SJCRH30 (cell line): Measurements from ENCODE around the gene FGF19. TPM values are rescaled to one million over a fixed set of nuclear protein-coding genes. Genes with fewer than 3 reads are reported as not detected.

Source experiments
- DNase-seq, 2 experiments: peaks; one replicate each; pipeline ENCODE4 v3.0.0-alpha.2; 2015 to 2020
- H3K27ac ChIP-seq: fragments of 250-450 bp; sonication (Bioruptor Pico); 2 replicates; pipeline ENCODE4 v1.5.1; 2020; ENCODE audit warnings: mild to moderate bottlenecking, moderate library complexity
- H3K27me3 ChIP-seq: fragments of 250-450 bp; sonication (Bioruptor Pico); 2 replicates; pipeline ENCODE4 v1.5.1; 2020; ENCODE audit warnings: mild to moderate bottlenecking, moderate library complexity
- H3K36me3 ChIP-seq: fragments of 250-450 bp; sonication (Bioruptor Pico); 2 replicates; pipeline ENCODE4 v1.5.1; 2020; ENCODE audit warnings: mild to moderate bottlenecking, moderate library complexity
- H3K4me1 ChIP-seq: fragments of 250-450 bp; sonication (Bioruptor Pico); 2 replicates; pipeline ENCODE4 v1.5.1; 2020; ENCODE audit warnings: mild to moderate bottlenecking, moderate library complexity
- H3K4me3 ChIP-seq: fragments of 250-450 bp; sonication (Bioruptor Pico); 2 replicates; pipeline ENCODE4 v1.5.1; 2020; ENCODE audit warnings: mild to moderate bottlenecking, moderate library complexity
- H3K9me3 ChIP-seq: fragments of 250-450 bp; sonication (Bioruptor Pico); replicated peaks from 2 replicates; pipeline ENCODE4 v1.5.1; 2020; ENCODE audit warnings: mild to moderate bottlenecking, moderate library complexity
- total RNA-seq: library from RNA; depleted of rRNA; stranded (reverse); fragments of >200 nt; shearing (Covaris generic); gene quantifications from 2 replicates; pipeline ENCODE4 v1.2.3, GENCODE V29; 2014

Gene FGF19
- total RNA-seq, 1 experiment from 2014 or later, result not detected

GRCh38 chr11:69662806-69663205 lies 41.0 kb downstream of the FGF19 start:
- no peaks in the 10 kb centered on the region for H3K36me3 ChIP-seq
- no peak overlapping the region for H3K27ac ChIP-seq
- DNase-seq, result no peak

DNA sequence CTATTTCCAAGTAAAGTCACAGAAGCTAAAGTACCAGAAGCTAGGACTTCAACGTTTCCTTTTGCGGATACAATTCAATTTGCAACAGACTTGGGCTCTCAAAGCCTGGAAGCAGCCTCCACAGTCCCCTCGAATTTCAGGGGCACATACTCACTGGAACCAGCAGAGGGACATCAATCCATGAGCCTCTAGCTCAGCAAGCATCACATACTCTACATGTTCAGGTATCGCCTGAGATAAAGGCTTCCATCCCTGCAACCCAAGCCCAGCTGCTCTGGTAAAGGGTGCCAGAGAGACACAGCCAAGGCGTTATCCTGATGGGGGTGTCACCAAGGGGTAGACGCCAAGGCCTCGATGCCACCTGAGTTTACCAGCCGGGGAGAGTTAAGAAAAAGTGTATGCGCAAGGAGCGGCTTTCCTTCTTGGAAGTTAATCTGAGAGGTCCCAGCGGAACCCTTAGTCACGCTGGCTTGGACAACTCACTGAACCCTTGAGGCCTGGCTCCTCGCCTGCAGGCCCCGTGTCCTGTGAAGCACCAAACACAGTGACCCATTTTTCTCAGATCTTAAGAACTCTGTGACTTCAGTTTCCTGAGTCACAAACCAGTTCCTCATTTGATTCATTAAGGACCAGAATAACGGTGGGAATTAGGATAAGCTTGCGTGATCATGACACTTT lies 41.7 kb downstream of the FGF19 start:
- Histone ChIP-seq H3K9me3 (no peaks in the 10 kb centered on the region), H3K4me1 (peaks cover 16% of the 10 kb centered on the region), H3K27ac (no peak overlapping the region), H3K4me3 (no peak overlapping the region), H3K36me3 (no peaks in the 10 kb centered on the region), H3K27me3 (no peaks in the 10 kb centered on the region)
- no peak for DNase-seq

More at GRCh38 chr11:69662806-69663205, 41.0 kb downstream of the FGF19 start:
- no peaks in the 10 kb centered on the region for H3K27me3 ChIP-seq
- H3K9me3 ChIP-seq, result no peaks in the 10 kb centered on the region
- H3K4me1 ChIP-seq, result peaks cover 13% of the 10 kb centered on the region
- no peak overlapping the region for H3K4me3 ChIP-seq

DNA sequence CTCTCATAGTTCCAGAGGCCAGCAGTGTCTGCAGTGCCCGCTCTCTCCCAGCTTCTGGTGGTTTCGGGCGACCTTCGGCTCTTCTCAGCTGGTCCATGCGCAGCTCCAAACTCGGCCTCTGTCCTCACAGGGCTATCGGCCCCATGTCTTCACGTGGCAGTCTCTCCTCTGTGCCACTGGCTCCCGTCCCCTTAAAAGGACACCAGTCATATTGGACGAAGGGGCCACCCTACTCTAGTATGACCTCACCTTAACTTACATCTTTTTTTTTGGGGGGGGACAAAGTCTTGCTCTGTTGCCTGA lies 42.5 kb downstream of the FGF19 start:
- peaks cover 16% of the 10 kb centered on the region for H3K4me1 ChIP-seq
- no peaks in the 10 kb centered on the region for H3K36me3 ChIP-seq
- no peak overlapping the region for H3K4me3 ChIP-seq
- no peak overlapping the region for H3K27ac ChIP-seq
- H3K9me3 ChIP-seq, result no peaks in the 10 kb centered on the region
- DNase-seq, result no peak
- H3K27me3 ChIP-seq, result no peaks in the 10 kb centered on the region

DNA sequence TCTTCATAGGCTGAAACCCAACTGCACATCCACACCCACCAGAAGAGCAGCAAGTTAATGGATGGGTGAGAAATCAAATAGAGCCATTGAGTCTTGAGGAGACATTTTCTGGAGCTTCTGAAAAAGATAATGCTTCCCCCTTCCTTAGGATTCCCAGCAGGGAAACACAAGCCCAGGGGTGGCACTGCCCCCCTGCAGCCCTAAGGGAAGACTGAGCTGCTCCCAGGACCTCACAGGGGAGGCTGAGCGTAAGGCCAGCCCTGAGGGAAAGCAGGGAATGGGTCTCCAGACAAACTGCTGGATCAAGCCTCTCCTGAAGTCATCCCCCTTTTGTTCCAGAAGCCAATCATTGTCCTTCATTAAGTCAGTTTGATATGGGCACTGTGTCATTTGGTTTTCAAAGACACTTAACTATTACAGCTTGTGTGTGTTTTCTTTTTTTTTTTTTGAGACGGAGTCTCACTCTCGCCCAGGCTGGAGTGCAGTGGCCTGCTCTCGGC lies 43.8 kb downstream of the FGF19 start:
- no peak for DNase-seq
- Histone ChIP-seq H3K27me3 (no peaks in the 10 kb centered on the region), H3K4me3 (no peak overlapping the region), H3K4me1 (peaks cover 16% of the 10 kb centered on the region), H3K27ac (no peak overlapping the region), H3K36me3 (no peaks in the 10 kb centered on the region), H3K9me3 (no peaks in the 10 kb centered on the region)

- no peak overlapping the region for H3K27ac ChIP-seq
- DNase-seq, result no peak
Measured at GRCh38 chr11:69659591-69659990, 44.2 kb downstream of the FGF19 start.

DNA sequence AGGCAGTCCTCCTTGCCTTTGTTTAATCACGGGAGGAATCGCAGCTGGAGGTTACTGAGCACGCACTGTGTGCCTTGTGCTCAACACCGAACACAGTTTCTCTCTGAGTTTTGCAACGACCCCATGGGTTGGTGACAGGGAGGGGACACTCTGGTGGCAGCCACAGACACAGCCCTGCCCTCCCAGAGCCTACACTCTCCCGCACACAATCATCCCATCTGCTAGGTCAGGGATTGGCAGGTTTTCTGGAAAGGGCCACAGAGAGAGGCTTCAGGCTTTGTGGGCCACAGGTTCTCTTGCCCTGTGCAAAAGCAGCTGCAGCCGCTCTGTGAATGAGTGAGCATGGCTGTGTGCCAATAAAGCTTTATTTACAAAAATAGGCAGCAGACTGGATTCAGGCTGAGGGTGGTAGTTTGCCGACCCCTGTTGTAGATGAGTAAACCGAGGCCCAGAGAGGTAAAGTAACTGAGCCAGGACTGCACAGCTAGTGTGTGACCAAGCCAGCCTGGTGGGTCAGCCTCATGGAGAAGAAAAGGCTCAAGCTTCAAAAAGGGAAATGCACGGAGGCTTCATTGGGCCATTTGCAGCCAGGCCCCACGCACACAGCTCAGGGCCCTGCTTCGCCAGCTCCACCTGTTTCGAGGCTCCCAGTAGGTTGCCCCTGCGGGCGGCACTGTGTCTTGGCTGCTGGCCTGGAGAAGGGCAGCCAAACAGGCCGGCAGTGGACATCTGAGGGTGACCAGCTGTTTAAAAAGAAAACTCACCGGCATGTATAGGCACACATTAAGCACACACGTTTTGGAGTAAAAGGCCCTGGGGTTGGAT lies 45.0 kb downstream of the FGF19 start:
- DNase-seq, result peak; percentile 37 to 60
- peak overlapping the region; percentile 64 for H3K27ac ChIP-seq

More at GRCh38 chr11:69659591-69659990, 44.2 kb downstream of the FGF19 start:
- H3K4me1 ChIP-seq, result peaks cover 16% of the 10 kb centered on the region
- no peaks in the 10 kb centered on the region for H3K9me3 ChIP-seq
- no peaks in the 10 kb centered on the region for H3K36me3 ChIP-seq
- H3K4me3 ChIP-seq, result no peak overlapping the region
- no peaks in the 10 kb centered on the region for H3K27me3 ChIP-seq

GRCh38 chr11:69657911-69658625 lies 45.8 kb downstream of the FGF19 start:
- no peaks in the 10 kb centered on the region for H3K9me3 ChIP-seq

More for the DNA sequence above, 45.0 kb downstream of the FGF19 start:
- peak overlapping the region; percentile 8; the same call in 1 of the 2 replicates for H3K4me3 ChIP-seq
- H3K9me3 ChIP-seq, result no peaks in the 10 kb centered on the region
- peaks cover 16% of the 10 kb centered on the region for H3K4me1 ChIP-seq
- H3K27me3 ChIP-seq, result no peaks in the 10 kb centered on the region
- H3K36me3 ChIP-seq, result no peaks in the 10 kb centered on the region

DNA sequence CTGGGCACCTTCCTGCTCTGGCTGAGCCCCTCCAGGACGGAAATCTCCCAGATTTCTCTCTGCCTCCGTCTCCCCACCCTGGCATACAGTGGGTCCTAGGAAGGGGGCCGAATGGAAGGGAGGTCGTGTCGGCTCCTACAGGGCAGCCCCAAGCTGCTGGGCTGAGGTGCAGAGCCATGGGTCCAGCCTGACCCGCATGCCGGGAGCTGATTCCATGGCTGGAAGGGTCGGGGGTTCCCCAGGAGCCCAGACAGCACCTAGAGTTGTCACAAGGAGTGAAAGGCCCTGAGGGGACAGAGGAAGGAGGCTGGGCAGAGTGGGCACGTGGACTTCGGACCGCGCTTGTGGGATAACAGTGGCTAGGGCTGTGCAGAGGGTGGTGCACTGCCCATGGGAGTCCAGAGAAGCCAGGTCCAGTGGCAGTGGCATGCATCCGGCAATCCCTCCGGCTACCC lies 46.3 kb downstream of the FGF19 start:
- H3K27ac ChIP-seq, result peak overlapping the region; percentile 64; the same call in 1 of the 2 replicates
- H3K9me3 ChIP-seq, result no peaks in the 10 kb centered on the region
- peaks cover 16% of the 10 kb centered on the region for H3K4me1 ChIP-seq
- H3K36me3 ChIP-seq, result peaks cover 4% of the 10 kb centered on the region; the same call in 1 of the 2 replicates
- no peak for DNase-seq
- H3K4me3 ChIP-seq, result no peak overlapping the region
- H3K27me3 ChIP-seq, result no peaks in the 10 kb centered on the region

More at GRCh38 chr11:69657911-69658625, 45.8 kb downstream of the FGF19 start:
- Histone ChIP-seq H3K4me1 (peaks cover 16% of the 10 kb centered on the region), H3K27ac (peak overlapping the region; percentile 64), H3K27me3 (no peaks in the 10 kb centered on the region), H3K36me3 (no peaks in the 10 kb centered on the region), H3K4me3 (peak overlapping the region; percentile 8; the same call in 1 of the 2 replicates)
- peak; percentile 72 to 76 for DNase-seq

- Histone ChIP-seq H3K27ac (no peak overlapping the region), H3K27me3 (no peaks in the 10 kb centered on the region), H3K4me3 (no peak overlapping the region), H3K4me1 (peaks cover 16% of the 10 kb centered on the region), H3K36me3 (peaks cover 11% of the 10 kb centered on the region; the same call in 1 of the 2 replicates), H3K9me3 (no peaks in the 10 kb centered on the region)
- no peak for DNase-seq
Measured at GRCh38 chr11:69656536-69657455, 47.0 kb downstream of the FGF19 start.

DNA sequence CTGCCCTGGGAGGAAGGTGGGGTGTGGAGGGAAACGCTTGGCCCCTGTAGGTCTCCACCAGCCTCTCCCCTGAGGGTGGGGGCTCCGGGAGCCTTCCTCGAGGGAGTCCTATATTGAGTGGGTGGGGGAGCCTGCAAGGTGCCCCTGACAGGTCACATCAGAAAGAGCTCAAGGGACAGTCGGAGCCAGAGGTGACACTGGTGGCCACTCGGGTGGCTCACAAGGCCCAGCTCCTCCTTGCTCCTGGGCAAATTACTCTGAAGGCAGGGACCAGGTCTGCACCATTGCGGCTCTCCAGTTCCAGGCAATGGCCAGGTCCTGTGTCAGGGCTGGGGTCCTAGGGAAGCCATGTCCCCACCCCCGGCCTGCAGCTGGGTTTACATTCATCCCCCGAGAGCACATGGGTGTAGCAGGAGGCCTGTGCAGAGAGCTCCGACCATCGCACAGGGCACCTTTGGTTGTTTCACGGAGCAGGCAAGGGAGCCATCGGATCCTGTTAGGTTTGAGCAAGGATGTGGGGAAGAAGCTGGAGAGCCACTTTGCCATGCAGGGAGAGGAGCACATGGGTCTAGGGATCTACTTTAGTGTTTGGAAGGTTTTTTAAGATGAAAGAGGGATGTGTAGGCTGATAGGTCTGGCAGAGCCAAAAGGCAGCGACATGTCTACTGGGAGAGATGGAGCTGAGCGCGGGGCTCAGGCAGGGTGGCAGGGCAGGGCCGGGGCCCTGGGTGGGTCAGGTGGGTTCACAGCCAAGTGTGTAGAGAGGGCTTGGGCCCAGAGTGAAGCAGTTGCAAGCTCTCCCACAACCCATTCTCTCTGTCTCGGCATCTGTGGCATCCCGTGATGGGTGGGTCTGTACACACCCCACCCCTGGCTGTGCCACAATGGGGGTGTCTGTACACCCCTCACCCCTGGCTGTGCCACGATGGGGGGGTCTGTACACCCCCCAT lies 48.1 kb downstream of the FGF19 start:
- Histone ChIP-seq H3K36me3 (peaks cover 17% of the 10 kb centered on the region; the same call in 1 of the 2 replicates), H3K27ac (no peak overlapping the region), H3K4me1 (peaks cover 16% of the 10 kb centered on the region), H3K27me3 (no peaks in the 10 kb centered on the region), H3K9me3 (no peaks in the 10 kb centered on the region), H3K4me3 (no peak overlapping the region)
- no peak for DNase-seq

DNA sequence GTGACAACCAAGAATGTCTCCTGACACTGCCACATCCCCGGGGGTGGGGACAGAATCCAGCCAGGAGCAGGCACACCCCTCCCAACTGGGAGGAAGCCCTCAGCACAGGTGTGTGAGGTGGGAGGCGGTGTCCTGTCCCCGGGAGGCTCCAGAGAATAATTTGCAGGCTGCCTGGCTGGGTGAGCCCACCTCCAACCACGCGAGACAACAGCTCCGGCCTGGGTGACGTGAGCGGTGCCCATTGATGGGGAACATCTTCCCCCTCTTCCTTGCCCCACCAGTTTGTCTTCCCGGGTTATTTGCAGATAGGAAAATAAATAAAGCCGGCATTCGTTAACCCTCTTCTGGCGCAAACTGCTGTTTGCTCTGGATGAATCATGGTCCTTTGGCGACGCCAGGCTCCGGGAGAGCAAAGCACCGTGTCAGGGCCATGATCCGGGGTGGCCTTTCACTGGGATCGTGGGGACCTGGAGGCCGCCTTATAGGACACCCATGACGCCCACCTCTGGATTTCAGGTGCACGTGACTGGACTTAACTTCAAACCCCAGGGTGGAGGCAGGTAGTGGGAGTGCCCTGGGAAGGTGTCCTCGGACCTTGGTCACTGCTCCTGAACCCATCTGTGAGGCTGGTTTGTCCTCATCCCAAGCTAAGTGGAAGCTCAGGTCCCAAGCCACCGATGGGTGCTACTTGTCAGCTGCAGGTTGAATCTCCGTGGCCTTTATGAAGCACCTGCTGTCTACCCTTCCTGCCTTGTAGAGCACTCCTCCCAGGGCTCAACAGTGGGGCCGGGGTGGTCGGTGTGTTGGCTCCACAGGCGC lies 49.0 kb downstream of the FGF19 start:
- peaks cover 24% of the 10 kb centered on the region for H3K36me3 ChIP-seq
- no peak for DNase-seq

GRCh38 chr11:69654001-69654659 lies 49.7 kb downstream of the FGF19 start:
- no peak overlapping the region for H3K4me3 ChIP-seq
- H3K36me3 ChIP-seq, result peaks cover 31% of the 10 kb centered on the region
- no peak overlapping the region for H3K27ac ChIP-seq
- peaks cover 16% of the 10 kb centered on the region for H3K4me1 ChIP-seq
- no peaks in the 10 kb centered on the region for H3K27me3 ChIP-seq
- DNase-seq, result no peak
- no peaks in the 10 kb centered on the region for H3K9me3 ChIP-seq

More for the DNA sequence above, 49.0 kb downstream of the FGF19 start:
- Histone ChIP-seq H3K27me3 (no peaks in the 10 kb centered on the region), H3K9me3 (no peaks in the 10 kb centered on the region), H3K4me1 (peaks cover 16% of the 10 kb centered on the region), H3K4me3 (no peak overlapping the region), H3K27ac (no peak overlapping the region)
